Measurements from ENCODE around the gene EIF3A. TPM values are rescaled to one million over a fixed set of nuclear protein-coding genes. Genes with fewer than 3 reads are reported as not detected.

The EIF3A gene
- total and polyA plus RNA-seq, 12 donors: 26.0 to 197 (median 93.3) TPM

GRCh38 chr10:119005362-119006043 lies 75.1 kb downstream of the EIF3A start:
- no peak for DNase-seq
- no peak overlapping the region for H3K4me3 ChIP-seq
- intact Hi-C loops (cut with DNase I): no loop called here
- no peaks in the 10 kb centered on the region for H3K9me3 ChIP-seq (replicated peaks in 1 of 3)
- H3K4me1 ChIP-seq (replicated peaks in 1 of 2): peaks cover 0 to 12% of the 10 kb centered on the region in 2 donors
- no peaks in the 10 kb centered on the region for H3K36me3 ChIP-seq (replicated peaks in 1 of 2)
- no peaks in the 10 kb centered on the region for H3K27me3 ChIP-seq
- no peak overlapping the region for H3K27ac ChIP-seq
- WGBS, 4 donors: 88 to 90% (median 89%) methylated on average over 9 of the region's 9 CpGs
- TF ChIP-seq CTCF (IDR thresholded peaks at IDR 0.05) (no peak), POLR2A (IDR thresholded peaks at IDR 0.05) (no peak)

GRCh38 chr10:119003572-119004289 lies 76.9 kb downstream of the EIF3A start:
- DNase-seq: no peak
- intact Hi-C loops (cut with DNase I): no loop called here
- no peak overlapping the region for H3K27ac ChIP-seq
- no peaks in the 10 kb centered on the region for H3K36me3 ChIP-seq (replicated peaks in 1 of 2)
- 49 to 80% (median 76%) methylated on average over 2 to 7 of the region's 7 CpGs for WGBS, 4 donors
- H3K9me3 ChIP-seq (replicated peaks in 1 of 3): no peaks in the 10 kb centered on the region
- TF ChIP-seq CTCF (IDR thresholded peaks at IDR 0.05): no peak
- TF ChIP-seq POLR2A (IDR thresholded peaks at IDR 0.05): no peak
- peaks cover 0 to 12% of the 10 kb centered on the region in 2 donors for H3K4me1 ChIP-seq (replicated peaks in 1 of 2)
- H3K27me3 ChIP-seq: no peaks in the 10 kb centered on the region
- no peak overlapping the region for H3K4me3 ChIP-seq

GRCh38 chr10:119001717-119002500 lies 78.7 kb downstream of the EIF3A start:
- intact Hi-C loops (cut with DNase I): no loop called here

More at GRCh38 chr10:119001717-119002500, 78.7 kb downstream of the EIF3A start:
- peaks cover 0 to 6% of the 10 kb centered on the region in 2 donors for H3K4me1 ChIP-seq (replicated peaks in 1 of 2)
- H3K36me3 ChIP-seq (replicated peaks in 1 of 2): no peaks in the 10 kb centered on the region
- H3K9me3 ChIP-seq (replicated peaks in 1 of 3): no peaks in the 10 kb centered on the region
- H3K27ac ChIP-seq: no peak overlapping the region
- WGBS, 4 donors: 91 to 95% (median 92%) methylated on average over 7 to 10 of the region's 10 CpGs
- no peak for DNase-seq
- H3K4me3 ChIP-seq: no peak overlapping the region
- no peak for TF ChIP-seq CTCF (IDR thresholded peaks at IDR 0.05)
- H3K27me3 ChIP-seq: no peaks in the 10 kb centered on the region
